Panc1 (cell line): ENCODE measurements around the gene MAGEA1. TPM values are rescaled to one million over a fixed set of nuclear protein-coding genes. Genes with fewer than 3 reads are reported as not detected.

ENCODE experiments used
- ATAC-seq: fragments of 200-7000 bp; cut with Tn5 transposase; 2 replicates; pipeline ENCODE4 v1.9.1; 2020; ENCODE audit warnings: mild to moderate bottlenecking, moderate library complexity
- BruUV-seq: library from RNA; stranded (reverse); fragments of 400-500 nt; replicated peaks from 2 replicates; lab custom pipeline; 2021; lab: Mats Ljungman, UMichigan
- CTCF ChIA-PET: fragments of 300-600 bp; sonication (Branson Sonifier 250); formaldehyde crosslinking; loops from one replicate; lab custom pipeline; 2022; ENCODE audit warnings: antibody characterized with exemption; lab: Charles Lee
- POLR2A ChIA-PET: fragments of 300-600 bp; sonication (Branson Sonifier 250); formaldehyde crosslinking; loops from one replicate; lab custom pipeline; 2022; ENCODE audit warnings: antibody characterized with exemption; lab: Charles Lee
- DNase-seq: peaks from one replicate; pipeline ENCODE4 v3.0.0-alpha.2; 2010; ENCODE audit warnings: low read depth, low spot score
- H3K27ac ChIP-seq: 2 replicates; pipeline ENCODE4 v1.5.1; 2011; ENCODE audit warnings: mild to moderate bottlenecking, low read length, inconsistent platforms
- H3K27me3 ChIP-seq: fragments of 200-500 bp; sonication (Bioruptor generic); 2 replicates; pipeline ENCODE4 v1.6.0; 2014; ENCODE audit warnings: low read length, inconsistent platforms; ENCODE audit not compliant: control insufficient read depth, insufficient read depth
- H3K36me3 ChIP-seq: fragments of 200-500 bp; sonication (Bioruptor generic); 2 replicates; pipeline ENCODE4 v1.5.1; 2014; ENCODE audit warnings: inconsistent platforms, mild to moderate bottlenecking, low read length, moderate library complexity; ENCODE audit not compliant: control insufficient read depth, insufficient read depth
- H3K4me1 ChIP-seq: 2 replicates; pipeline ENCODE4 v1.5.1; 2011; ENCODE audit warnings: inconsistent platforms, mild to moderate bottlenecking, low read length, moderate library complexity; ENCODE audit not compliant: control insufficient read depth, insufficient read depth
- H3K4me3 ChIP-seq, 2 experiments: 2 replicates each; pipeline ENCODE4 v1.5.1; 2011 to 2012; ENCODE audit warnings: low read depth in 2 of 2, low read length in 2 of 2, mild to moderate bottlenecking in 2 of 2, inconsistent platforms in 1 of 2, moderate library complexity in 1 of 2
- H3K9me3 ChIP-seq: fragments of 200-500 bp; sonication (Bioruptor generic); 2 replicates; pipeline ENCODE4 v1.5.1; 2014; ENCODE audit warnings: low read depth, mild to moderate bottlenecking, inconsistent platforms, low read length, moderate library complexity; ENCODE audit not compliant: control insufficient read depth, insufficient read depth
- CTCF ChIP-seq: fragments of 450-650 bp; IDR thresholded peaks from 2 replicates; pipeline ENCODE4 v1.5.1; 2017; ENCODE audit warnings: mild to moderate bottlenecking
- POLR2AphosphoS5 ChIP-seq: IDR thresholded peaks from 2 replicates; pipeline ENCODE4 v1.6.1; 2012; ENCODE audit warnings: mild to moderate bottlenecking, low read depth, low read length, moderate library complexity
- SIN3A ChIP-seq: IDR thresholded peaks from 2 replicates; pipeline ENCODE4 v1.6.1; 2012; ENCODE audit warnings: low read depth, mild to moderate bottlenecking, low read length, moderate library complexity, borderline replicate concordance; ENCODE audit not compliant: insufficient read depth
- TCF7L2 ChIP-seq: IDR thresholded peaks from 2 replicates; pipeline ENCODE4 v1.6.1; 2011; ENCODE audit warnings: mild to moderate bottlenecking, low read depth, low read length, inconsistent platforms
- in situ Hi-C: cut with HindIII; loops from 2 replicates; pipeline ENCODE4 v1.10.0; 2016; ENCODE audit warnings: low sequenced_read_pairs, low pct_unique_long_range_greater_than_20kb
- intact Hi-C: fragments of 100-400 bp; cut with micrococcal nuclease; formaldehyde crosslinking; loops from one replicate; pipeline ENCODE4 v1.10.0; 2022; ENCODE audit not compliant: unreplicated experiment
- total RNA-seq: library from RNA; stranded (reverse); gene quantifications from one replicate; pipeline ENCODE4 v1.2.1, GENCODE V29; 2021; ENCODE audit not compliant: unreplicated experiment
- TF ChIP-seq, protein P1 (sequence below), 2 experiments: IDR thresholded peaks; 2 replicates each; pipeline ENCODE4 v1.6.1; 2011 to 2012; ENCODE audit warnings: low read depth in 2 of 2, control low read depth in 1 of 2, low read length in 1 of 2, mild to moderate bottlenecking in 1 of 2, moderate library complexity in 1 of 2; ENCODE audit not compliant: insufficient read depth in 1 of 2

MAGEA1 gene
- total RNA-seq, 1 experiment from 2014 or later = not detected

DNA sequence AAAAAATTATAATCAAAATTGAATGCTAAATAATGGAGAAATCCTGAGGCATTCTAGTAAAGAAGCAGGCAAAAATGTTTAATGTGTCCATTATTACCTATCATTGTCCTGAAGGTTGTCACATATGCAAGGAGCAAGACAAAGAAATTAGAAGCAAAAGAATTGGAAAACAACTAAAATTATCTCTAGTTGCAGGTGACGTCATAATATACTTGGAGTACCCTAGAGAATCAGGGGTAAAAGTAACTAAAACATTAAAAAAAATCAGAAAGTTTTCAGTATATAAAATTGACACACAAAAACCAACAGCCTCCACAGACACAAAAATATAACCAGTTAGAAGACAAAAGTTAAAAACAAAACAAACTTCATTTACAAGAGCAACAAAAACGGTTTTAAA lies 21.4 kb downstream of the MAGEA1 start:
- ATAC-seq = no peak
- CTCF ChIA-PET = no interaction called here
- in situ Hi-C loops (no loop called here), intact Hi-C loops (no loop called here)
- H3K9me3 ChIP-seq = no peaks in the 10 kb centered on the region
- DNase-seq = no peak
- TF ChIP-seq, protein P1, sequence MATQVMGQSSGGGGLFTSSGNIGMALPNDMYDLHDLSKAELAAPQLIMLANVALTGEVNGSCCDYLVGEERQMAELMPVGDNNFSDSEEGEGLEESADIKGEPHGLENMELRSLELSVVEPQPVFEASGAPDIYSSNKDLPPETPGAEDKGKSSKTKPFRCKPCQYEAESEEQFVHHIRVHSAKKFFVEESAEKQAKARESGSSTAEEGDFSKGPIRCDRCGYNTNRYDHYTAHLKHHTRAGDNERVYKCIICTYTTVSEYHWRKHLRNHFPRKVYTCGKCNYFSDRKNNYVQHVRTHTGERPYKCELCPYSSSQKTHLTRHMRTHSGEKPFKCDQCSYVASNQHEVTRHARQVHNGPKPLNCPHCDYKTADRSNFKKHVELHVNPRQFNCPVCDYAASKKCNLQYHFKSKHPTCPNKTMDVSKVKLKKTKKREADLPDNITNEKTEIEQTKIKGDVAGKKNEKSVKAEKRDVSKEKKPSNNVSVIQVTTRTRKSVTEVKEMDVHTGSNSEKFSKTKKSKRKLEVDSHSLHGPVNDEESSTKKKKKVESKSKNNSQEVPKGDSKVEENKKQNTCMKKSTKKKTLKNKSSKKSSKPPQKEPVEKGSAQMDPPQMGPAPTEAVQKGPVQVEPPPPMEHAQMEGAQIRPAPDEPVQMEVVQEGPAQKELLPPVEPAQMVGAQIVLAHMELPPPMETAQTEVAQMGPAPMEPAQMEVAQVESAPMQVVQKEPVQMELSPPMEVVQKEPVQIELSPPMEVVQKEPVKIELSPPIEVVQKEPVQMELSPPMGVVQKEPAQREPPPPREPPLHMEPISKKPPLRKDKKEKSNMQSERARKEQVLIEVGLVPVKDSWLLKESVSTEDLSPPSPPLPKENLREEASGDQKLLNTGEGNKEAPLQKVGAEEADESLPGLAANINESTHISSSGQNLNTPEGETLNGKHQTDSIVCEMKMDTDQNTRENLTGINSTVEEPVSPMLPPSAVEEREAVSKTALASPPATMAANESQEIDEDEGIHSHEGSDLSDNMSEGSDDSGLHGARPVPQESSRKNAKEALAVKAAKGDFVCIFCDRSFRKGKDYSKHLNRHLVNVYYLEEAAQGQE (IDR thresholded peaks at IDR 0.05; ENCODE audit: insufficient read depth in 1 of 2, low read depth in 2 of 2, low read length in 1 of 2) = no peak
- TF ChIP-seq SIN3A (no peak), CTCF (no peak), TCF7L2 (no peak), POLR2AphosphoS5 (no peak)
- H3K4me1 ChIP-seq = no peaks in the 10 kb centered on the region
- POLR2A ChIA-PET = no interaction called here
- H3K27me3 ChIP-seq = peaks cover 15% of the 10 kb centered on the region
- no TSS peak for BruUV-seq
- no peak overlapping the region for H3K4me3 ChIP-seq
- H3K36me3 ChIP-seq = no peaks in the 10 kb centered on the region
- no peak overlapping the region for H3K27ac ChIP-seq

DNA sequence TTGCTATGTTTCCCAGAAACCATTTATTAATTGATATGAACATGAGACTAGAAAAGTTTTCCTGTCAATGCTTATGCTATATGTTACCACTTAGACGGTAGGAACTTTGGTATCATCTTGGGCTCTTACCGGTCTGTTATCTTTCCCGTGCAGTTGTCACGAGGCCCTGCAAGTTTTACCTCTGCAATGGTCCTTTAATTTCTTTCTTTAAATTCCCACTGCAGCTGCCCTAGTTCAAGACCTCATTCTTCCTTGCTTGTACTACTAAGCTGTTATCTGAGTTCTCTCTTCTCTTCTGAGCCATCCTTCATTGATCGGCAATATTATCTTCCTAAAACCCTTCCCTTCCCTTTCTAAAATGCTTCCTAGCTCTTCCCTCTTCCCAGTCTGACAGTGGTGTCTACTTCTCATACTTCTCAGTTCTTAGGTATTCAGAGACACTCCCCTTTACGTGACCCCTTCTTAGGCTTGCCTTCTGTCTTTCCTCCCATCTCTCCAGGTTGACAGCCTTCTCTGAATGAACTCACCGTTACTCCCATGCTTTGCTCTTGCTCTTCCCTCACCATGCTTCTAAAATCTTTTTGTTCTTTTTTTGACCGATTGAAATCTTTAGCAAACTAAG lies 27.5 kb downstream of the MAGEA1 start:
- TF ChIP-seq, protein P1 (IDR thresholded peaks at IDR 0.05; ENCODE audit: insufficient read depth in 1 of 2, low read depth in 2 of 2, low read length in 1 of 2) = no peak
- TF ChIP-seq TCF7L2 (no peak), CTCF (no peak), SIN3A (no peak), POLR2AphosphoS5 (no peak)
- no TSS peak for BruUV-seq

More for the DNA sequence above, 27.5 kb downstream of the MAGEA1 start:
- H3K4me1 ChIP-seq = no peaks in the 10 kb centered on the region
- peaks cover 43% of the 10 kb centered on the region for H3K27me3 ChIP-seq
- ATAC-seq (no peak), DNase-seq (no peak)
- H3K4me3 ChIP-seq = no peak overlapping the region
- POLR2A ChIA-PET = no interaction called here
- H3K36me3 ChIP-seq = no peaks in the 10 kb centered on the region
- H3K27ac ChIP-seq = no peak overlapping the region
- intact Hi-C loops = no loop called here
- in situ Hi-C loops = no loop called here
- CTCF ChIA-PET = no interaction called here
- no peaks in the 10 kb centered on the region for H3K9me3 ChIP-seq
